Measurements from ENCODE around the gene IL1RL2.

The IL1RL2 gene

GRCh38 chr2:102191501-102191900 lies 4.7 kb downstream of the IL1RL2 start:
- DNase-seq (ENCODE audit: low read depth): no peak
- no peak for TF ChIP-seq CTCF (IDR thresholded peaks at IDR 0.05; ENCODE audit: insufficient read depth, low read depth, low read length, missing control alignments)
- no peak overlapping the region for H3K4me3 ChIP-seq (ENCODE audit: low read depth, low read length)

GRCh38 chr2:102193074-102193473 lies 6.3 kb downstream of the IL1RL2 start:
- DNase-seq (ENCODE audit: low read depth): no peak
- H3K4me3 ChIP-seq (ENCODE audit: low read depth, low read length): no peak overlapping the region
- no peak for TF ChIP-seq CTCF (IDR thresholded peaks at IDR 0.05; ENCODE audit: insufficient read depth, low read depth, low read length, missing control alignments)

GRCh38 chr2:102194609-102195268 lies 7.9 kb downstream of the IL1RL2 start:
- H3K4me3 ChIP-seq (ENCODE audit: low read depth, low read length): no peak overlapping the region
- no peak for DNase-seq (ENCODE audit: low read depth)
- no peak for TF ChIP-seq CTCF (IDR thresholded peaks at IDR 0.05; ENCODE audit: insufficient read depth, low read depth, low read length, missing control alignments)

GRCh38 chr2:102197389-102198137 lies 10.7 kb downstream of the IL1RL2 start:
- no peak for TF ChIP-seq CTCF (IDR thresholded peaks at IDR 0.05; ENCODE audit: insufficient read depth, low read depth, low read length, missing control alignments)
- no peak for DNase-seq (ENCODE audit: low read depth)
- H3K4me3 ChIP-seq (ENCODE audit: low read depth, low read length): no peak overlapping the region

- no peak overlapping the region for H3K4me3 ChIP-seq (ENCODE audit: low read depth, low read length)
- DNase-seq (ENCODE audit: low read depth): no peak
- no peak for TF ChIP-seq CTCF (IDR thresholded peaks at IDR 0.05; ENCODE audit: insufficient read depth, low read depth, low read length, missing control alignments)
These were observed 13.7 kb downstream of the IL1RL2 start for GRCh38 chr2:102200539-102200938.

- DNase-seq (ENCODE audit: low read depth): no peak
- TF ChIP-seq CTCF (IDR thresholded peaks at IDR 0.05; ENCODE audit: insufficient read depth, low read depth, low read length, missing control alignments): no peak
- no peak overlapping the region for H3K4me3 ChIP-seq (ENCODE audit: low read depth, low read length)
These were observed 17.8 kb downstream of the IL1RL2 start for GRCh38 chr2:102204638-102205037.

All from GM12865 (cell line).